NCI-H146 (cell line): ENCODE results near the gene RIOK3.
A peak's percentile ranks its signal among the peaks of the same experiment; 100 is the strongest.
"Not testable (repeated sequence)": the region's sequence is repeated elsewhere in the genome, so short reads cannot be mapped to it uniquely, and the experiment has no call there.

Experiments
- DNase-seq: peaks from one replicate; lab custom pipeline; 2025; lab: John Stamatoyannopoulos, UW

RIOK3 gene

DNA sequence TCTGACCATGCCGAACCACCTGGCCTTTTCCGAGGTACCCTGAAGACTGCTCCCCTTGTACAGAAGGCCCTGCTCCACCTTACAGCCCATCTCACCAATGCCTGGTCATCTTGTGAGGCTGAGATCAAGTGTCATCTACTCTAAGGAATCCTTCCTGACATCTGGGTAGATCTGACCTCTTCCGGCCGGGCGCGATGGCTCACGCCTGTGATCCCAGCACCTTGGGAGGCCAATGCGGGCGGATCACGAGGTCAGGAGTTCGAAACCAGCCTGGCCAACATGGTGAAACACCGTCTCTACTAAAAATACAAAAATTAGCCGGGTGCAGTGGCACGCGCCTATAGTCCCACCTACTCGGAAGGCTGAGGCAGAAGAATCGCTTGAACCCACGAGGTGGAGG, 2.1 kb upstream of the RIOK3 start:
- DNase-seq = no peak

DNA sequence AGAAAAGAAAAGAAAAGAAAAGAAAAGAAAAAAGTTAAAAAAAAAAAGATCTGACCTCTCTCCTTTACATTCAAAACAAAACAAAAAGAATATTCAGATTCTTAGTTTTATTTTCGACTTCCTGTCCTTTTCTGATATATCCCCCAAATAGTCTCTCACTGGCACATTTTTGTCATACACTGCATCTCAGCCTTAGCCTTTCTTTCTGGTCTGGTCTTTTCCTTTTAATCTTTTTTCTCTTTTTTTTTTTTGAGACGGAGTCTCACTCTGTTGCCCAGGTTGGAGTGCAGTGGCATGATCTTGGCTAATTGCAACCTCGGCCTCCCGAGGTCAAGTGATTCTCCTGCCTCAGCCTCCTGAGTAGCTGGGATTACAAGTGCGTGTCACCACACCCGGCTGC, 1.6 kb upstream of the RIOK3 start:
- no peak for DNase-seq

DNA sequence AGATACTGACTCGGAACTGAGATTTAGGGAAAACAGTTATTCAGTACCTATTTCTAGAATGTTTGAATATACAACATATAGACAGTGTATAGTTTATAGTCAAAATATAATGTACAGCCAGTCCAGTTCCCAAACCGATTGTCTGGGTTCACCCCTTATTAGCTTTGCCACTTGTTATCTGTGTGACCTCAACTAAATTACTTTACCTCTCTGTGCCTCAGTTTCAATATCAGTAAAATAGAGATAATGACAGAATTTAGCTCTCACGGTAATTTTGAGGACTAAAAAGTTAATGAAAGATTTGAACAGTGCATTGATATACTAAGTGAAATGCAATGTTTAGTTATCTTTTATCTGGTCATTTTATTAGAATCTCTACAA, 750 bp upstream of the RIOK3 start:
- DNase-seq = no peak

DNA sequence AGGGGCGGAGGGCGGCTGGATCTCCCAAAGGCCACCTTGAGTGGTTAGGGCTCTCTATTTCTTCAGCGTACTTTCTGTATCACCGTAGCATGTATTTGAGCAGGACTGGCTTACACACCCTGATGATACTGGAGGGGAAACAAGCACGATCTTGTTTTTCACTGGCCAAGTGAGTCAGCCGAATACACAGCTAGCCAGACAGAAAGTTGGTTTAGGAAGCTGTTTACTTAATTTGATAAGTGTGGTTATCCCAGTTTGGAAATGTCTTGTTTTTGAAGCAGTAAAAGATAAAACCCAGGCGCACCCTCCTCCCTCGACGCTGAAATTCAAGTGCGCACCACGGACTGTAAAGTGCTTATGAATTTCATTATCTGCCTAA, 582 bp downstream of the RIOK3 start:
- no peak for DNase-seq

DNA sequence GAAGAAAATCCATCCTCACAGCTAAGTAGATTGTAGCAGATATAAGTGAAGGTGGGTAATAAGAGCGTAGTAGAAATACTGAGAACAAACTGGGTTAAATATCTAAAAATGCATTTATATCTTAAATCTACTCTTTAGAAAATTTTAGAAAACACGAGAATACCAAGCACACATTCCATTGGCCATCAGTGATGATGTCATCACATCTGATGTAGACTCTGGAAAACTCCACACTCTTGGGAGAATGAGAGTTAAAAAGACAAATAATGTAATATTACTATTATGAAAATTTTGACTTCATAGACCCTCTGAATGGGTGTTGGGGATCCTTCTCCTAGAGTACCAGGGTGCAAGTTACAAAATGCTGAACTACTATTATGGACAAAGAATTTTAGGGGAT, 3.7 kb downstream of the RIOK3 start:
- no peak for DNase-seq

DNA sequence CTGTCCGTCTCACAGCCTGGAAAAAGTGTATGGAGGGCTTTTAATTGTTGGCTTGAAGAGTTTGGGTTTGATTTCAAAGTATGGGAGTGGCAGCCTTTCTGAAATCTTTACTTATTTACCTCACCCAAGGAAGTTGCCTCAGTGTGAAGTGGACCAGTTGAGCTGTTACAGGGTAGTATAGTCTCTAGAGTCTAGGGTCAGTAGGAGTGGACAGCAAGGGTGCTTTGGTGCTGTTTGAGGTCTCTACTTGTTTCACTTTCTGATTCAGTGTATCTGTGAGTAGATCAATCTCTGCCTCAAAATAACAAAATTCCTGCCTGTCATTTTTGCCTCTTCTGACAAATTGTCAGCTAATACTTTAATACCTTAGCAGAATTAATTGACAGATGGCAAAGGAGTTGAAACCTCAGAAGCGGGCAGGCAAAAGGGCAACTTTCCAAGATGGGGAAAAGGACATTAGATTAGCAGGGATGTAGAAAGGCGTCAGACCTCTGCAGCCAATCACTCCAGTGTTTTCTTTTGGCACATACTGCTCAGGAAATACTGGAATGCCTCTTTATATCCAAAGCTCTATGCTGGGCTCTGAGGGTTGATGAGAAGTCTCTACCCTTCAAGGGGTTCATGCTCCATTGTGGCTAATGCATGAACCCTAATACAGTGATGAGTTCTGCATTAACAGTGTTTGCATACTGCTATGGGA, 5.9 kb downstream of the RIOK3 start:
- no peak for DNase-seq

DNA sequence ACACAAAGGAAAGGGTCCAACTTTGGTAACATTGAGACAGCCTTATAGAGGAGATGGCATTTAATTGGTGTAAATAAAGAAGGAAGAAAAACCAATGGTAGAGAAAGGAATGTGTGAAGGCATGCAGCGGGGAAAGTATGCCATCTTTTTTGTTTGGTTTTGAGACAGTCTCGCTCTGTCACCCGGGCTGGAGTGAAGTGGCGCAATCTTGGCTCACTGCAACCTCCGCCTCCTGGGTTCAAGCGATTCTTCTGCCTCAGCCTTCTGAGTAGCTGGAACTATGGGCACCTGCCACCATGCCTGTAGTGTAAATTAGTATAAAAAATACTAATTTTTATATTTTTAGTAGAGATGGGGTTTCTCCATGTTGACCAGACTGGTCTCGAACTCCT, 6.4 kb downstream of the RIOK3 start:
- DNase-seq = no peak

DNA sequence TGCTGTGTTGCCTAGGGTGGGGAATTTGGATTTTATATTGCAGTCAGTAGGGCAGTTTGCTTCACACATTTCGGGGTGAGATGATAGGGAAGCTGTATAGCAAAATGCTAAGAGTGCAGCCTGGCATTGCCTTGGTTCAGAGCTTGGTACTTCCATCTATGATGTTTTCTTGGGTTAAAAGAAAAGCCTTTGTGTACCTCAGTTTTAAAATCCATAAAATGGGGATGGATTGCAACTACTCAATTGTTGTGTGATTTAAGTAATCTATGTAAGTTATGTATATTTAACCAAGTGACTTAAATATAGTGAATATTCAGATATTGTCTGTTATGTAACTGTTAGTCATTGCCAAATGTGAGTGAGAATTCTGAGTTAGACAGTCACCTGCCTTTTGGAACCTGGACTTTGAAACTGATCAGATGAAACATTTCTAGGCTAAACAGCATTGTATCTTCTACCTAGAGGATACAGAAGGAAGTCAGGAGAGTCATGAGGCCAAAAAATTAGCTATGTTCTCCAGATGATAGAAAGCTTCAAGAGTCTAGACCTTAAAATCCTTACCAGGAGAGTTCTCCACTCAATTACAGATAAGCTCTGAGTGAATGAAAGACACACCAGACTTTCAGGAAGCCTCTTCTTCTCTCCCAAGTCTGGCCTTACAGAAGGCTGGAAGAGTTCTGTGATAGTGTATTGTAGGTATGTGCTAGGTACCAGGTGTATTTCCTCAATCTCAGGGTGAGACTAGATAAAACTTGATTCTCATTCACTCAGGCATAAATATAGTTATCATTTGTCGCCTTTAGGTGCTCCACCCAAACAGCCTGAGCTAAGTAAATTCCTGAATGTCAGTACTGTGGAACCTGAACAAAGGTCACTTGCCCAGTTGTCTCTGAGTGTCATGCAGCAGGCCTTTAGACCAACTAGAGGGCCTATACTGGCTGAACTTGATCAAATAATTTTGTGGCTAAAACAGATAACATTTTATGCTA, 7.5 kb downstream of the RIOK3 start:
- no peak for DNase-seq

DNA sequence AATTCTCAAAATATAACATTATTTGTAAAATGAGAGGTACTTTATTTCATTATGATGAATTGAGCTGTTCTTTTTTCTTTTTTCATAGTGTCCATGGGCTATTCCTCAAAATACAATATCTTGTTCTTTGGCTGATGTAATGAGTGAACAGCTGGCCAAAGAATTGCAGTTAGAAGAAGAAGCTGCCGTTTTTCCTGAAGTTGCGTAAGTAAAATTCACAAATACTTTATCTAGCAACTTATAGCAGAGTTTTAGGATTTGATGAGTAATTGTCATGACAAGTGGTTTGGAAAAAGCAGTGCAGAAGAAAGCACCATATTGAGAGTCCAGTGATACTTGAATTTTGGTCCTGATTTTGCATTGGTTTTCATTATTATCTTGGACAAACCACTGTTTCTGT, 9.8 kb downstream of the RIOK3 start:
- no peak for DNase-seq

DNA sequence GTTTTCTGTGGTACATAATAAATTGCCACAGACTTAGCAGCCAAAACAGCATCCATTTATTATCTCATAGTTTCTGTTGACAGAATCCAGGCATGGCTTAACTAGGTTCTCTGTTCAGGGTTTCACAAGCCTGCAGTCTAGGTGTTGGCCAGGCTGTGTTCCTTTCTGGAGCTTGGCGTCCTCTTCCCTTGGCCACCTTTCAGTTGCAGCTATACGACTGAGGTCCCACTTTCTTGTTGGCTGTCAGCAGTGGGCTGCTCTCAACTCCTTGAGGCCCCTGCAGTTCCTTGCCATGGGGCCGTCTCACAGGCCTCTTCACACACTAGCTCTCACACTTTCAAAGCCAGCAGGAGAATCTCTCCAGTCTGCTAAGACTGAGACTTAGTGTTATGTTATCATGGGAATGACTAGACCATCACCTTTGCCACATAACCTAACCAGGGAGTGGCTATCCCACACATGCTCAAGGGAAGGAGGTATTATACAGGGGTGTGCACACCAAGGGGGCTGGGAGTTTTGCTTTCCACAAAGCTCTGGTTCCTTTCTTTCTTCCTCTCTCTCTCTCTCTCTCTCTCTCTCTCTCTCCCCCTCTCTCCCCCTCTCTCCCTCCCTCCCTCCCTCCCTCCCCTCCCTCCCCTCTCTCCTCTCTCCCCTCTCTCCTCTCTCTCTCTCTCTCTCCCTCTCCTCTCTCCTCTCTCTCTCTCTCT, 15.8 kb downstream of the RIOK3 start:
- DNase-seq = no peak

DNA sequence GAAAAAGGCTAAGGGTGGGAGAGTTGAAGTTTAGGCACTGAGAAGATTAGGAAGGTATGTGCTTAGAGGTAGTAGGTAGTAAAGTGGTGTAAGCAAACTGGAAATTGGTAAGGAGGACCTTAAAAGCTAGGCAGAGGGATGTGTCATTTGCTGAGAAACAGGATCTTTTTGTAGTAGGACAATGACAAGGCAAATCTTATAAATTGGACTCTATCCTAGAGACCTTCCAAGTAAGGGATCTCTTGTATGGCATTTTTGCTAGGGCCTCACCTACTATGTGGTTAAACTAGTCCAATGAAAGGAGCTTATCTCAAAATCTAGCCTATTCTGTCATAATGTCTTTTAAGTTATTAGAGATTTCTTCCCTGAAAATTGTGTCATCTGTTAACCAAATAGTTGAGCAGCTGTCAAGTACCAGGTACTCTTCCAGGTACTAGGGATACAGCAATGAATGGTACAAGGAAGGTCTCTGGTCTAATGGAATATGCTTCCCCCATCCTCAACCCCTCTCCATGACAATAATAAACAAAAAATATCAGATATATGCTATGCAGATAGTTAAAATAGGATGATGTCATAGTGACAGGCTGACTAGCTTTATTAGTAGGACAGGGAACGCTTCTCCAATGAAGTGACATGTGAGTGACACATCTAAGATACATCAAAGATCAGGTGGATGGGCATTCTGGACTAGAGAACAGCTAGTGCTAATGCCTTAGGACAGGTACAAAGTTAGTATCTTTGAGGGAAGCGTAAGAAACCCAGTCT, 17.7 kb downstream of the RIOK3 start:
- DNase-seq = no peak

DNA sequence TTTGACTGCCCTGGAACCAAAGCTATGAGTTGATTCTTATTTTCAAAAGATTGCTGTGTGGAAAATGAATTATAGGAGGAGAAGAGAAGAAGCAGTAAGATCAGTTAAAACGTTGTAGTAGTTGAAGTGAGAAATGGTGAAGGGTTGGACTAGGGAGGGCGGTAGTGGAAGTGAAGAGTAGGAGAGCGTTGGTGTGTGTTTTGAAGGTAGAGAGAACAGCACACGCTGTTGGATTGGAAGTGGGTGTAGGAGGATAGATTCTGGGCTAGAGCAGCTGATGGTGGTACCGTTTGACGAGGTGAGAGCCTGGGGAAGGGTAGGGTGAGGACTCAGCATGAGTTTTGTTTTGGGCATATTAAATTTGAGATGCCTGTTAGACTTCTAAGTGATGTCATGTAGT, 18.4 kb downstream of the RIOK3 start:
- DNase-seq = no peak

DNA sequence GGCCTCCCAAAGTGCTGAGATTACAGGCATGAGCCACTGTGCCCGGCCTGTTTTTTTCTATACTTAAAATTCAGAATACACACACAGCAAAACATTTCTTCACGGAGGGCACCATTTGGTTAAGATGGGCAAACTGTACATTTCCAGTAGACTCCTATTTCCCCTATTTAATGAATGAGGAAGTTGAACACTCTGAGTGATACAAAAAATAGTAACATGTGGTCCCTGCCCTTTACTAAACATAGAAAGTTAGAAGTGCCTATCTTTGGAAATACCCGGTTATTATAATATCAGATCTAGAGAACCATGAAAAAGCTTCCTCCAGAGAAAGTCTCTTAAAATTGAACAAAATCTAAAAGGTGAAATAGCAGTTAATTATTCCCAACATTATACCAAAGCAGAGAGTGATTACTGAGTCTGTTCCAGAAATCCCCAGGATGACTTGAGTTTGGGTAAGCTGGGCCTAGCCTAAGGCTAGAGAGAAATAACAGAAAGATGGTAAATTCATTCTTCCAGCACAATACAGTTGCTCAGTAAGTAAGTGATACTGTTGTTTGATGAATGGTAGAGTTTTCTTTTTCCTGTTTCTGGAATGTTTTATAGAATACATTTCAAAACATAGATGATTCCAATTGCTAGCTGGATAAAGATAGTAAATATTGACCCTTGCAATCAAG, 26.9 kb downstream of the RIOK3 start:
- no peak for DNase-seq

DNA sequence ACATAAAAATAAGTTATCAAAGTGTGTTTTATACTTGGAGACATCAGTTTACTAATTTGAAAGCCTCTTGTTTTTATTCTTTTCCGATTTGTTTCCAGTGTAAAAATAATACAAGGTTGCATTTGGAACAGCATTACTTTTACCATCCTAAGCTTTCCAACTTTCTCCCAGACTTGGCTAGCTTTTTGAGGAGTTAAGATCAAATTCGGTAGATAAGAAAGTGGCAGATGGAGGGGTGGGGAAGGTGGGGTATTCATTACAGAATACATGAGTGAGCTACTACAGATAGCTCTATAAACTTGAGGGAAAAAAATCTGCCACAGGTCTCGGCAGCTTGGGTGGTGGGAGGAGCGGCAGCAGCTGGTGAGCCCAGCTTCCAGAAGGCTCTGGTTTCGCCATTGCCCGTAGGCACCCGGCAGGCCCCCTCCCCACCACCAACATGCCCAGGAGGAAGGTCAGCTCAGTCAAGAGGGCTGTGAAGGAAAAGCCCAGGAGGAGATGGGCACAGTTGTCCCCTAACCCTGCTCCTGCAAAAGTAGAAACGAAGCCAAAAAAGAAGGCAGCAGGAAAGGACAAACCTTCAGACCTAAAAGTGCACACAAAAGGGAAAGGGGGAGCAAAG, 31.6 kb downstream of the RIOK3 start:
- no peak for DNase-seq

DNA sequence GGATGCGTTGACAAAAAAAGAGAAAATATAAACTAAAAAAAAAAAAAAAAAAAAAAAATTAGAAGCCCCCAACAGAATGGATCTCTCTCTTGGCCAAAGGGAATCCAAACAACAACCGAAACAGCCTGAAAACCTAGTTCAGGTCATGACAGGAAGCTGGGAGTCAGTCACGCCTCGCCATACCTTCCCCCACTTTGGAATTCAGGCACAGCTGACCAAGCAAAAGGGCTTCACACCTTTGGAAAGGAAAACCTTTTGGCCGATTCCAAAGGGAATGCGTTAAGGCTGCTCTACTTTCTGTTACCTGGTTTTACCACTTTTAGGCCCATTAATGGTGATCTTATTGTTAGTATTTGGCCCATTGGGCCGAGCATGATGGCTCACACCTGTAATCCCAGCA, 32.3 kb downstream of the RIOK3 start:
- no peak for DNase-seq

DNA sequence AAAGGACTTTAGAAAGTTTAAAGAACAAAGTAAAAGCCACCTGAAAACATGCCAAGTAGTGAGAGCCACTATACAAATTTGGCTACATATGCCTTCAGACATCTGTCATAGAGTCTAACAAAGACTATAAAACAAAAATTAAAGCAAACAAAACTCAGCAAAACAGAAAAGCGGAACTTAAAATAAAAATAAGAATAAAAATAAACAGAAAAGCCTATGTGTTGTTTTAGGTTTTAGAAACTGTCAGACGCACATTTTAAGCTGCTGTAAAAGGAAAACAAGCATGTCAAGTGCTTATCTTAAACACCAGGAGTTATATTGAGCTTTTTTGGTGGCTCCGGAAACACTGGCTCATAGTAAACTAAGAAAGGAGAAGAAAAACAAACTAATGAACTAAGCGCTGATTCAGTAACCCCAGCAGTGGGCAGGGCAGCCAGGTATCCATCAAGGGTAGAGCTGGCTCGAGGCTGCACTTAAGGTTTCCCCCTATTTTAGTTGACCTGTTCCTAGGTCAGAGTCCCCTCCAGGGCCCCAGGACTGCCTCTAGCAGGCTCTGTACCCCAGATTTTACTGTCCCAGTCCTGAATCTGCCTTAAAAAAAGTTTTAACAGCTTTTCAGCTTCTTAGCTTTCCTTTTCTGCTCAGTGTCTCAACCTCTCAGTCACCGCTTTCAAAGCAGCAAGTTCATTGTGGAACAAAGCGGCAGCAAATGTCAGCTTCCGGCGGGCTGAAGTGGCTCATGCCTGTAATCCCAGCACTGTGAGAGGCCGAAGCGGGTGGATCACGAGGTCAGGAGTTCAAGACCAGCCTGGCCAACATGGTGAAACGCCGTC, 34.9 kb downstream of the RIOK3 start:
- DNase-seq = no peak

DNA sequence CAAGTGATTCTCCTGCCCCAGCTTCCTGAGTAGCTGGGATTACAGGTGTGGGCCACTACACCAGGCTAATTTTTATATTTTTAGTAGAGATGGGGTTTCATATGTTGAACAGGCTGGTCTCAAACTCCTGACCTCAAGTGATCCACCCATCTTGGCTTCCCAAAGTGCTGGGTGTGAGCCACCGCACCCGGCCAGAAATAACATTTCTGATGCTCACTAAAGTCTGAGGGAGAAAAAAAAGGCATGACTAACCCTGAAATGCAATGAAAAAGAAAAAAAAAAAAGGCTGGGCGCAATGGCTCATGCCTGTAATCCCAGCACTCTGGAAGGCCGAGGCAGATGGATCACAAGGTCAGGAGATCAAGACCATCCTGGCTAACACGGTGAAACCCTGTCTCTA, 36.5 kb downstream of the RIOK3 start:
- DNase-seq = not testable (repeated sequence)

DNA sequence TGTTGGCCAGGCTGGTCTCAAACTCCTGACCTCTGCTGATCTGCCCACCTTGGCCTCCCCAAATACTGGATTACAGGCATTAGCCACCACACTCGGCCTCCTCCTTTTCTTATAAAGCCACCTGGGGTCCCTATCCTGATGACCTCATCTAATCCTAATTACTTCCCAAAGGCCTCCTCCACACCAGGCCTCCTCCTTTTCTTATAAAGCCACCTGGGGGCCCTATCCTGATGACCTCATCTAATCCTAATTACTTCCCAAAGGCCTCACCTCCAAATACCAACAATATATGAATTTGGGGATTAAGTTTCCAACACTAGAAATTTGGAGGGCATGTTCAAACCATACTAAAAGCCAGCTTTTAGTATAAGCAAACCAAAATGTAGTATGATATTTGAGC, 40.6 kb downstream of the RIOK3 start:
- DNase-seq = peak; percentile 54

DNA sequence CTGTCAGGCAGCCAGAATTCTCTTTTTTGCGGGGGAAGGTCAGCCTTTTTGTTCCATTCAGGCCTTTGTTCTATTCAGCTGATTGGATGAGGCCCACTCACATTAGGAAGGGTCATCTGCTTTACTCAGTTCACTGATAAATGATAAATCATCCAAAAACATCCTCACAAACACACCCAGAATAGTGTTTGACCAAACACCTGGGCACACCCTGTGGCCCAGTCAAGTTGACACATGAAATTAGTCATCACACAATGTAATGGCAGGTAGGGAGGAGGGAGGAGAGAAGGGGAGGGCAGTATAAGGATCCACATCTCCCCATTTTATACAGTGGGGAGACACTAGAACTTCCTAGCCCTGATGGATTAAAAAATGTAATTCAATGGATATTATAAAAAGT, 41.9 kb downstream of the RIOK3 start:
- DNase-seq = peak; percentile 71
